Measurements from ENCODE around the gene VPS51. TPM values are rescaled to one million over a fixed set of nuclear protein-coding genes. Genes with fewer than 3 reads are reported as not detected.

Gene VPS51
- total and polyA plus RNA-seq, 11 donors = 78.4 to 165 (median 101) TPM

- H3K27ac ChIP-seq = peak overlapping the region in 7 of 12 donors; percentile 27 to 86 (median 79)
- peaks cover 0 to 5% (median 0%) of the 10 kb centered on the region in 9 donors for H3K27me3 ChIP-seq
- 62 to 74% (median 63%) methylated on average over 24 to 31 of the region's 31 CpGs for WGBS, 4 donors
- TF ChIP-seq POLR2A (IDR thresholded peaks at IDR 0.05) = no peak
- no peak for TF ChIP-seq CTCF (IDR thresholded peaks at IDR 0.05)
- peaks cover 0 to 37% (median 29%) of the 10 kb centered on the region in 9 donors for H3K36me3 ChIP-seq
- DNase-seq (peak in 1 of 5 donors; percentile 33), ATAC-seq (no peak)
- peak overlapping the region in 10 of 12 donors; percentile 23 to 90 (median 61) for H3K4me3 ChIP-seq
- H3K9me3 ChIP-seq = no peaks in the 10 kb centered on the region
- H3K4me1 ChIP-seq = peaks cover 0 to 56% (median 37%) of the 10 kb centered on the region in 12 donors
- intact Hi-C loops (cut with DNase I) = loop anchor here in 9 of 10 donors (2.0 to 10.0 kb wide), 11 partner anchors 70 to 416 kb away; partner anchors contain the start of genes CAPN1 (in 5 of the 9), ARL2 (in 2 of the 9), CDC42BPG (in 2 of the 9) and DPF2 (in 1 of the 9)
Observed at GRCh38 chr11:65111159-65111743, 15.2 kb downstream of the VPS51 start.

- Histone ChIP-seq H3K4me1 (peaks cover 0 to 63% (median 44%) of the 10 kb centered on the region in 12 donors), H3K9me3 (no peaks in the 10 kb centered on the region), H3K36me3 (peaks cover 0 to 37% (median 29%) of the 10 kb centered on the region in 9 donors), H3K27me3 (peaks cover 0 to 5% (median 0%) of the 10 kb centered on the region in 9 donors), H3K4me3 (peak within 1 kb of the TSS; percentile 38 to 90 (median 61)), H3K27ac (peak within 1 kb of the TSS in 11 of 12 donors; percentile 52 to 86 (median 79))
- WGBS, 4 donors = 1 to 2% (median 1%) methylated on average over 36 to 64 of the region's 64 CpGs
- peak; percentile 85 to 93 (median 86) for ATAC-seq
- DNase-seq = peak; percentile 96 to 98 (median 97)
- intact Hi-C loops (cut with DNase I) = loop anchor here in 9 of 10 donors (2.0 to 10.0 kb wide), 11 partner anchors 69 to 415 kb away; partner anchors contain the start of genes CAPN1 (in 5 of the 9), ARL2 (in 2 of the 9), CDC42BPG (in 2 of the 9) and DPF2 (in 1 of the 9)
- TF ChIP-seq POLR2A (IDR thresholded peaks at IDR 0.05) (peak; percentile 73 to 96), CTCF (IDR thresholded peaks at IDR 0.05) (no peak)
Observed at GRCh38 chr11:65111744-65112545, 15.9 kb downstream of the VPS51 start, which contains the start of gene TM7SF2. TM7SF2 (plus strand) TSS chr11:65111872; CDS start chr11:65112016, 144 bp downstream.

- Histone ChIP-seq H3K4me3 (peak overlapping the region; percentile 38 to 90 (median 61)), H3K4me1 (peaks cover 0 to 64% (median 46%) of the 10 kb centered on the region in 12 donors), H3K36me3 (peaks cover 0 to 34% (median 25%) of the 10 kb centered on the region in 9 donors), H3K9me3 (no peaks in the 10 kb centered on the region), H3K27ac (peak overlapping the region in 11 of 12 donors; percentile 52 to 86 (median 79)), H3K27me3 (peaks cover 0 to 5% (median 0%) of the 10 kb centered on the region in 9 donors)
- TF ChIP-seq CTCF (IDR thresholded peaks at IDR 0.05) (peak; percentile 76 to 92 (median 82)), POLR2A (IDR thresholded peaks at IDR 0.05) (no peak)
- WGBS, 4 donors = 1 to 3% (median 1%) methylated on average over 18 to 57 of the region's 57 CpGs
- DNase-seq (peak; percentile 46 to 85 (median 66)), ATAC-seq (peak; percentile 0 to 56 (median 37))
- intact Hi-C loops (cut with DNase I) = loop anchor here in 8 of 10 donors (5.0 to 10.0 kb wide), 9 partner anchors 70 to 415 kb away; partner anchors contain the start of genes CAPN1 (in 3 of the 8), ARL2 (in 2 of the 8), CDC42BPG (in 2 of the 8) and DPF2 (in 1 of the 8)
Observed at GRCh38 chr11:65112546-65113360, 16.7 kb downstream of the VPS51 start.
